Dermis microvascular lymphatic vessel endothelial cell (primary cell): ENCODE results near the gene MPZL1. TPM values are rescaled to one million over a fixed set of nuclear protein-coding genes. Genes with fewer than 3 reads are reported as not detected.

Experiments used
- total RNA-seq: library from RNA; depleted of rRNA; stranded (reverse); fragments of >200 nt; gene quantifications from 2 replicates; pipeline ENCODE4 v1.2.1, GENCODE V29; 2014

Gene MPZL1
- total RNA-seq, 1 donor from 2014 or later = 107 TPM

Other genes with a start within 250 kb of the MPZL1 start
- under 0.01 and 0.13 TPM in 2 replicates for gene CD247, start 203.5 kb upstream of the MPZL1 start, total RNA-seq
- gene CREG1, start 168.2 kb upstream of the MPZL1 start, total RNA-seq = 31.6 and 43.9 TPM in 2 replicates
- 21.4 and 28.8 TPM in 2 replicates for gene RCSD1, start 91.8 kb upstream of the MPZL1 start, total RNA-seq
- under 0.01 and 0.13 TPM in 2 replicates for gene ADCY10, start 192.2 kb downstream of the MPZL1 start, total RNA-seq
- gene DCAF6, start 214.7 kb downstream of the MPZL1 start, total RNA-seq = 38.9 and 41.8 TPM in 2 replicates
- 16.9 and 22.7 TPM in 2 replicates for gene MPC2, start 215.1 kb downstream of the MPZL1 start, total RNA-seq